ENCODE data around the gene SNAP23.

SNAP23 gene

DNA sequence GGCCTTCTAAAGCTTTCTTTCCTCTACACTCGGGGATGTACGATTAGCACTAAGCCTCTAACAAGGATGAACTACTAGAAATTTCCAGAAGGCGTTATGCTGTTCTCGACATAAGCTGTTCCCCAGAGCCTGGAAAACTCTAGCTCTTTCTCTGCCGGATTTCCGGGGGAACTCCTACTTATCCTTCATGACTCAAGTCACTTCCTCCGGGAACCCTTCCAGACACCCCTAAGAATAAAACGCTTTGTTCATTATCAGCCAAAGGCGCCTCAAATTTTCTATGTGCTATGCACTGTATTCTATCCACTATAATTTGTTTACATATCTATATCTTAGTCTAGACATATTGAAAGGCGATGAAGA is 455 bp upstream of the SNAP23 start:
- no peak for DNase-seq (ENCODE audit: extremely low read depth in 1 of 2, low read depth in 1 of 2)

- DNase-seq (ENCODE audit: extremely low read depth in 1 of 2, low read depth in 1 of 2) = no peak
Observed at GRCh38 chr15:42498212-42499068, 3.0 kb downstream of the SNAP23 start.

DNA sequence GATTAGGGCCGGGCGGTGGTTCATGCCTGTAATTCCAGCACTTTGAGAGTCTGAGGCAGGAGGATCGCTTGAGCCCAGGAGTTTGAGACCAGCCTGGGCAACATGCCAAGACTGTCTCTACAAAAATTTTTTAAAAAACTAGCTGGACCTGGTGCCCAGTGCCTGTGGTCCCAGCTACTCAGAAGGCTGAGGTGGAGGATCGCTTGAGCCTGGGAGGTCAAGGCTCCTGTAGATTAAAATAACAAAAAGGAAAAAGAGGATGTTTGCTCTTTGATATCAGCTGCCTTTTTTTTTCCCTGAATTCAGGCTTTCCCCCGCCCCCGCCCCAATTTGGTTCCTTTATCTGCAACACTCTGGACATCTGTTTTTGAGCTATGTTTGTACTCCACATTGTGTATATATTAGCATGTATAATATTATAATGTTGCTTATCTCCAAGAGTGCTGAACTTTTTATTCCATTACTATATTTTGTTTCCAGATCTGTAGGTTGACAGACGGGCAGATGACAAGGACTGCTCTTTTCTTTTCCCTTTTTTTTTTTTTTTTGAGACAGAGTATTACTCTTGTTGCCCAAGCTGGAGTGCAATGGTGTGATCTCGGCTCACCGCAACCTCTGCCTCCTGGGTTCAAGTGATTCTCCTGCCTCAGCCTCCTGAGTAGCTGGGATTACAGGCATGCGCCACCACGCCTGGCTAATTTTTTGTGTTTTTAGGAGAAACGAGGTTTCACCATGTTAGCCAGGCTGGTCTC is 4.6 kb downstream of the SNAP23 start:
- no peak for DNase-seq (ENCODE audit: extremely low read depth in 1 of 2, low read depth in 1 of 2)

- no peak for DNase-seq (ENCODE audit: extremely low read depth in 1 of 2, low read depth in 1 of 2)
Observed at GRCh38 chr15:42502477-42502876, 7.0 kb downstream of the SNAP23 start.

GRCh38 chr15:42503825-42504224 is 8.4 kb downstream of the SNAP23 start:
- no peak for DNase-seq (ENCODE audit: extremely low read depth in 1 of 2, low read depth in 1 of 2)

GRCh38 chr15:42504631-42505030 is 9.2 kb downstream of the SNAP23 start:
- no peak for DNase-seq (ENCODE audit: extremely low read depth in 1 of 2, low read depth in 1 of 2)

DNA sequence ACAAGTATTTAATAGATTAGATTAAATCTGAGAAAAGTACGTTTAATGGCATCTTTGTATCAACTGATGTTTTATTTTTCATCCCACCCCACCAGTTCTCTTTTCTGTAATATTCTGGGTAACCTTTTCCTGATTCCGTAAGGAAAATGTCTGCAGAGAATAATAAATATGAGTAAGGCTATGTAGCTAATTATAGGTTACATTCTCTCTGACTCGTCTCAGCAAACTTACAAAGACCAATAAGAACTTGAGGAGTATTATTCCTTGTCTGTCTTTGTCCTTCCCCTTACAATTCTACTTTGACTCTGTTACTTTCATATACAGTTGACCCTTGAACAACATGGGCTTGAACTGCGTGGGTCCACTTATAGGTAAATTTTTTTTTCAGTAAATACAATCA is 12.1 kb downstream of the SNAP23 start:
- DNase-seq (ENCODE audit: extremely low read depth in 1 of 2, low read depth in 1 of 2) = no peak

DNA sequence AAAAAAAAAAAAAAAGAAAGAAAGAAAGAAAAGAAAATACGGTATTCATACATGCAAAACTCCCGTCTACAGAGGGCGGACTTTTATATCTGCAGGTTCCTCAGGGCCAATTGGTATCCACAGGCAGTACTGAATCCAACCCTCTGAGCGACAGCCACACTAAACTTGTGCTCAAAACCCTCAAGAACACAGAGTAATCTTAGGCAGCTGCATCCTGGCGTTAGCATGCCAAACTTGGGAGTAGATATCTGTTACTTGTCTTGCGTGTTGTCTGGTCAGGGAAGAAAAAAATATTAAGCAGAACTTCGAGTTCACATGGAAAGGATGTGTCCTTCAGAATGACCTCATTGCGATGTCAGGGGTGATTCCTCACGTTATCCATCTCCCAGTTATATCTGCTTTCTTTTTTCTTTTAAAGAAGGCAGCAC is 12.8 kb downstream of the SNAP23 start:
- no peak for DNase-seq (ENCODE audit: extremely low read depth in 1 of 2, low read depth in 1 of 2)

DNA sequence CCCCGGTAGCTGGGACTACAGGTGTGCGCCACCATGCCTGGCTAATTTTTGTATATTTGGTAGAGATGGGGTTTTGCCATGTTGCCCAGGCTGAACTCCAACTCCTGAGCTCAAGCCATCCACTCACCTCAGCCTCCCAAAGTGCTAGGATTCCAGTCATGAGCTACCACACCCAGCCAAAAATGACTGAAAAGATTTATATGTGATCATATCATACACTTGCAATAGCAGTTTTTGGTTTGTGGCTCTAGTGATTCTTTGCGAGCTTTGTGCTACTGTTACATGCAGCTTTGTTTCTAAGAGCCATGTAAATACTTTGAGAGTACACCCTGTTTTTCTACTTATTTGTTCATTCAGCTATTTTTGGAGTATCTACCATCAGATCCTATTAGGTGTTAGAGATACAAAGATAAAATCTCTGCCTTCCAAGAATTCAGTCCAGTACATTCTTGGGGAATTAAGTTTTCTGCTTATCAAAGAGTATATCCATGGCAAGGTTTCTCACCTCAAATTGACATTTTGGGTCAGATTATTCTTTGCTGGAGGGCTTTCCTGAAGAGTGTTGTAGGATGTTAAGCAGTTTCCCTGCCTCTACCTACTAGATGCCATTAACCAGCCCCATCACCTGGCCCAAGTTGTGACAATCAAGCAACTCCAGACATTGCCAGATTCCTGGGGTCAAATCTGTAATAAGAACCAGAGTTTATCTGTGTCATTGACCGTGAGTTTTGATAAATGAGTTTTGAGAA is 15.0 kb downstream of the SNAP23 start:
- DNase-seq (ENCODE audit: extremely low read depth in 1 of 2, low read depth in 1 of 2) = no peak

GRCh38 chr15:42511007-42511391 is 15.6 kb downstream of the SNAP23 start:
- DNase-seq (ENCODE audit: extremely low read depth in 1 of 2, low read depth in 1 of 2) = no peak

GRCh38 chr15:42523331-42523730 is 27.9 kb downstream of the SNAP23 start:
- no peak for DNase-seq (ENCODE audit: extremely low read depth in 1 of 2, low read depth in 1 of 2)

- no peak for DNase-seq (ENCODE audit: extremely low read depth in 1 of 2, low read depth in 1 of 2)
Observed at GRCh38 chr15:42528970-42529369, 33.5 kb downstream of the SNAP23 start.

DNA sequence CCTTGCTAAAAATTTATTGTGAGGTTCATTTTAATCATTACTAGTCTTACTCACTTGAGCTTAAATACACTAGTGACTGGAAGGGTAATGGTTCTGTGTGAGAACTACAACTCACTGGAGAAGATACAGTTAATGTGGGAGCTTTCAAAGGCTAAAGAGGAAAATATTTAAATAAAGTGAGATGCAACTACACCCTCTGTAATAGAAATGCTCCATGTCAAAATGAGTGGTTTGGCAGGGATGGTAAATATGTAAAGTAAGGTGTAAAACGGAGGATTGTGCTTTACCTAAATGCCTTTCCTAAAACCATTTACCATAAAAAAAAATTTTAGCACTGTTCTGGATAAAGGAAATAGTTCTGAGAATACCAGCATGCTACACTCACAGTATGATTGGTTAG is 37.8 kb downstream of the SNAP23 start:
- DNase-seq (ENCODE audit: extremely low read depth in 1 of 2, low read depth in 1 of 2) = no peak

- DNase-seq (ENCODE audit: extremely low read depth in 1 of 2, low read depth in 1 of 2) = no peak
Observed at GRCh38 chr15:42544853-42545629, 49.6 kb downstream of the SNAP23 start.

DNA sequence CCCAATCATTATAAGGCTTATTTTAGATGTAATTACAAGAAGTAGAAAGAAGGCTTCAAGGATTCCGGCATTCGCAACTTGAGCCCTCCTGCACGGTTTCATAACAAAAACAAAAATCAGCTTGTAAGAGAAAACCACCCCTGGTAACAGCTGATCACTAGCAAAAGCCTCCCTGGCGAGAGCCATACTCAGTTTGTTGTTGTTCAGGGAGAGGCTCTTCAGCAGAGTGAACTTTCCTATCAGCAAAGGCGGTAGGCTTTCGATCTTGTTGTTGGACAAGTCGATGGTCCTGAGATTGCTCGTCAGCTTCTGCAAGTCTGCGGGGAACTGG is 52.4 kb downstream of the SNAP23 start:
- DNase-seq (ENCODE audit: extremely low read depth in 1 of 2, low read depth in 1 of 2) = no peak

DNA sequence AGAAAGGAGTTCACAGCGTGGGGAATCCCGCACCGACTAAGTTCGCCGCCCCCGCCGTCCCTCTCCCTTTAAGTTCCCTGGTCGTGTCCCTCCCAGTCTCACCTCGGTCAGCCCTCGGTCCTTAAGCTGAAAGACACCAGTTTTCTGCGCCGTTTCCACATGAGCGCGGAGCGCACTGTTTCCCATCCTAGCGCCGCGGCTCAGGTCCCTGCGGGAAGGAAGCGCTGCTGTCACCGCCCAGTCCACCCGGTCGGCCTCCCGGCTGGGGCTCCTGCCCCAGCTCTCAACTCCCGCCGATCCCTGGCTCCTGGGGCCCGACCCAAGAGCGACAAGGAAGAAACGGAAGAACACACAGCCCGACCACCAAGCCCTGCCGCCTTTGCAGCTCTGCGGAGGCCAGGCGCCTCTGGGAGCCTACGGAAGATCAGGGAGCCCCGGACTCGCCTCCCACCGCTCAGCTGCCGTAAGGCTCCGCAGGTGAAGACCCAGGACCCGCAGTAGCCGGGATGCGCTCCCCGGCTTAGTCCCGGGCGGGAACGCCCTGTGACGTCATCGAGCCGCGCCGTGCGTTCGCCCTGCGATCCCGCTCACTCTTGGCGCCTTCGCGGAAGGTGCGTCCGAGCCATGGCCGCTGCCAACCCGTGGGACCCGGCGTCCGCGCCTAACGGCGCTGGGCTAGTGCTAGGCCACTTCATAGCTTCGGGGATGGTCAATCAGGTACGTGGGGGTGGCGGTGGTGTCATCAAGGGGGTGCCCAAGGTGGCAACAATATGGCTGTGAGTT is 53.0 kb downstream of the SNAP23 start, which contains the start of the genes HAUS2 and LRRC57:
TSS of gene HAUS2 (plus strand) at position 590 of the 783 bp plus-strand sequence. CDS start at position 625, 35 bp downstream.
TSS of gene LRRC57 (minus strand) at position 545 of the 783 bp plus-strand sequence. CDS start at position 186, 359 bp downstream.
- DNase-seq (ENCODE audit: extremely low read depth in 1 of 2, low read depth in 1 of 2) = peak; percentile 71 to 87

DNA sequence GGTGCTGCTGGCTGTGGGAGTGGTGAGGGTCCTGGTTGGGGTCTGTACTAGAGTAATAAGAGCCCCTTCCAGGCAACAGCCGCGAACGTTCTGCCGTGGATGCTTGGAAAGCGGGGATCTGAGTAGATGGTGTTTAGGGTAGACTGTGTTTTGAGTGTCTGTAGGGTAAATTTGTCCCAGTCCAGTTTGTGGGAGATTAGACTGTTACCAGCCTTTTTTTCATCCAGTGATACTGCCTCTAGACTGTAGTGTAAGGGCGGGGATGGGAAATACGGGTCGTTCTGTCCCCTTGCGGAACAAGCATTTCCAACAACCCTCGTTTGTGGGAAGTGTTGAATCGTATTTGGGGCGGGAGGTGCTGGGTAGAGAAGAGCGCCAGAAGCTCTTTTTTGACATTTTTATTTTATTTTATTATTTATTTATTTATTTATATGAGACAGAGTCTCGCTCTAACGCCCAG is 53.6 kb downstream of the SNAP23 start:
- no peak for DNase-seq (ENCODE audit: extremely low read depth in 1 of 2, low read depth in 1 of 2)

- no peak for DNase-seq (ENCODE audit: extremely low read depth in 1 of 2, low read depth in 1 of 2)
Observed at GRCh38 chr15:42549741-42550392, 54.4 kb downstream of the SNAP23 start.

- no peak for DNase-seq (ENCODE audit: extremely low read depth in 1 of 2, low read depth in 1 of 2)
Observed at GRCh38 chr15:42553554-42553953, 58.1 kb downstream of the SNAP23 start.

Measured in activated CD8-positive, alpha-beta memory T cell treated with anti-CD3 and anti-CD28 coated beads for 1 hour (primary cell).